Left ventricle myocardium superior (tissue), 1 donor: ENCODE data around the gene PHC2. TPM values are rescaled to one million over a fixed set of nuclear protein-coding genes. Genes with fewer than 3 reads are reported as not detected.
"Not testable (repeated sequence)": the region's sequence is repeated elsewhere in the genome, so short reads cannot be mapped to it uniquely, and the experiment has no call there.

Experiments used
- ATAC-seq: fragments of 200-7000 bp; cut with Tn5 transposase; one replicate; pipeline ENCODE4 v1.9.1; 2020; ENCODE audit warnings: mild to moderate bottlenecking, moderate library complexity
- DNase-seq: peaks from one replicate; pipeline ENCODE4 v3.0.0-alpha.2; 2020
- intact Hi-C: fragments of 100-400 bp; cut with micrococcal nuclease; formaldehyde crosslinking; loops from one replicate; pipeline ENCODE4 v1.11.0; 2022
- total RNA-seq: library from RNA; stranded (reverse); fragmentation: NEBNext Ultra II Directional; extraction: Animal tissue kit (Norgen Biotek cat#: 25700); gene quantifications from one replicate; pipeline ENCODE4 v1.2.1, GENCODE V29; 2021
- donor health status: DM: no; HTN: yes; CAD: no; lungs with severe emphysema.

Gene PHC2
- total RNA-seq, 1 donor from 2014 or later: 118 TPM

- intact Hi-C loops: loop anchor here (5.0 to 10.0 kb wide), 2 partner anchors 72 to 160 kb away; no protein-coding TSS in a partner anchor
- DNase-seq (no peak), ATAC-seq (no peak)
Measured at GRCh38 chr1:33295023-33295422, 135.9 kb downstream of the PHC2 start.

- intact Hi-C loops: loop anchor here (5.0 to 10.0 kb wide), 2 partner anchors 73 to 160 kb away; no protein-coding TSS in a partner anchor
- DNase-seq: no peak
- no peak for ATAC-seq
Measured at GRCh38 chr1:33294071-33295010, 136.6 kb downstream of the PHC2 start.

- intact Hi-C loops: loop anchor here (10.0 kb wide), 1 partner anchor 162 kb away; no protein-coding TSS in a partner anchor
- no peak for ATAC-seq
- DNase-seq: no peak
Measured at GRCh38 chr1:33292726-33293340, 138.1 kb downstream of the PHC2 start.

- ATAC-seq, DNase-seq: not testable (repeated sequence)
- intact Hi-C loops: loop anchor here (10.0 kb wide), 1 partner anchor 164 kb away; no protein-coding TSS in a partner anchor
Measured at GRCh38 chr1:33290615-33291014, 140.3 kb downstream of the PHC2 start.

- intact Hi-C loops: loop anchor here (10.0 kb wide), 1 partner anchor 165 kb away; no protein-coding TSS in a partner anchor
- DNase-seq: no peak
- no peak for ATAC-seq
Measured at GRCh38 chr1:33289858-33290154, 141.1 kb downstream of the PHC2 start.

GRCh38 chr1:33288976-33289857 is 141.7 kb downstream of the PHC2 start:
- DNase-seq: peak; percentile 50
- ATAC-seq: peak; percentile 77

GRCh38 chr1:33287317-33287716 is 143.6 kb downstream of the PHC2 start:
- ATAC-seq: no peak
- intact Hi-C loops: no loop called here
- no peak for DNase-seq

More at GRCh38 chr1:33288976-33289857, 141.7 kb downstream of the PHC2 start:
- intact Hi-C loops: no loop called here

- ATAC-seq (no peak), DNase-seq (no peak)
- intact Hi-C loops: no loop called here
Measured at GRCh38 chr1:33286451-33287185, 144.3 kb downstream of the PHC2 start.

GRCh38 chr1:33284049-33284448 is 146.8 kb downstream of the PHC2 start:
- intact Hi-C loops: no loop called here
- no peak for ATAC-seq
- DNase-seq: no peak

- DNase-seq (no peak), ATAC-seq (no peak)
- intact Hi-C loops: no loop called here
Measured at GRCh38 chr1:33282791-33283190, 148.1 kb downstream of the PHC2 start.

- ATAC-seq: no peak
- intact Hi-C loops: no loop called here
- no peak for DNase-seq
Measured at GRCh38 chr1:33281554-33282303, 149.2 kb downstream of the PHC2 start.

- intact Hi-C loops: no loop called here
- ATAC-seq (no peak), DNase-seq (no peak)
Measured at GRCh38 chr1:33280091-33280661, 150.7 kb downstream of the PHC2 start.

- intact Hi-C loops: no loop called here
- no peak for ATAC-seq
- no peak for DNase-seq
Measured at GRCh38 chr1:33277488-33278084, 153.3 kb downstream of the PHC2 start.

- intact Hi-C loops: no loop called here
- ATAC-seq (no peak), DNase-seq (no peak)
Measured at GRCh38 chr1:33276573-33277298, 154.2 kb downstream of the PHC2 start.

GRCh38 chr1:33275706-33276572 is 155.0 kb downstream of the PHC2 start:
- no peak for DNase-seq
- intact Hi-C loops: no loop called here
- ATAC-seq: no peak

GRCh38 chr1:33275195-33275594 is 155.7 kb downstream of the PHC2 start:
- no peak for ATAC-seq
- DNase-seq: no peak
- intact Hi-C loops: no loop called here
